ENCODE measurements around the gene COLEC12. TPM values are rescaled to one million over a fixed set of nuclear protein-coding genes. Genes with fewer than 3 reads are reported as not detected.

COLEC12 gene
- total RNA-seq = 10.1 and 30.2 TPM in 2 replicates

DNA sequence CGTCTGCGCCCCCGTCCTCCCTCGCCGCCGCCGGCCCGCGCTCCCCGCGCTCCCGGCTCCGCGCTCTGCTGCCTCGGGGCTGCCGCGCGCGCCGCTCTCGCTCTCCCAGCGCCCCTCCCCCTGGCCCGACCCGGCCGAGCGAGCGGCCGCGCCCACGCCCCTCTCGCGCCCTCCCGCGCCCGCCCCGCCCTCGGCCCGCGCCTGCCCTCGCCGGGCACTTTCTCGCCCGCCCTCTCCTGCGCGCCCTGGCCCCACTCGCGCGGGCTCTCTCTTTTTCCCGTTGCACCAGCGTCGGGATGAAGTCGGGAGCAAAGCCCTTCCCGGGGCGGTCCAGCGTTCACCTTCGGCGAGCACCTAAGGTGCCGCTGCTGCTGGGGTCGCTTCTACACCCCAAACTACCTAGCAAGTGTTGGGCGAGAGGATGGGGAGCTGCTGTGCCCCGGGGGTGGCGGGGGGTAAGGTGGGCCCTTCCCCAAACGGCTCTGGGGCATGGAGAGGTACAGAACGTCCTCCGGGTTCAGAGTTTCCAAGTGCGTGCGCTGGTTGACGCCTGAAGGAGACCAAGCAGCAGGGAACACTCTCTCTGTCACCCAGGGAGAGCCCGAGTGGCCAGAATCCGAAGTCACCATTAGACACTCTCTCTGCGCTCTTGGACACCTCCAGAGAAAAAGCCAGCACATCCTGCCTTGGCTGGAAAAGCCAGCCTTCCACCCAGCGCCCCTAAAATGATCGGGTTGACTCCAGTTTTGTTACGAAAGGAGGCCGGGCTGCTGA, at the start of gene COLEC12:
COLEC12 (minus strand) TSS at position 70 of the 774 bp plus-strand sequence. CDS start 187 bp downstream, outside the sequence.

DNA sequence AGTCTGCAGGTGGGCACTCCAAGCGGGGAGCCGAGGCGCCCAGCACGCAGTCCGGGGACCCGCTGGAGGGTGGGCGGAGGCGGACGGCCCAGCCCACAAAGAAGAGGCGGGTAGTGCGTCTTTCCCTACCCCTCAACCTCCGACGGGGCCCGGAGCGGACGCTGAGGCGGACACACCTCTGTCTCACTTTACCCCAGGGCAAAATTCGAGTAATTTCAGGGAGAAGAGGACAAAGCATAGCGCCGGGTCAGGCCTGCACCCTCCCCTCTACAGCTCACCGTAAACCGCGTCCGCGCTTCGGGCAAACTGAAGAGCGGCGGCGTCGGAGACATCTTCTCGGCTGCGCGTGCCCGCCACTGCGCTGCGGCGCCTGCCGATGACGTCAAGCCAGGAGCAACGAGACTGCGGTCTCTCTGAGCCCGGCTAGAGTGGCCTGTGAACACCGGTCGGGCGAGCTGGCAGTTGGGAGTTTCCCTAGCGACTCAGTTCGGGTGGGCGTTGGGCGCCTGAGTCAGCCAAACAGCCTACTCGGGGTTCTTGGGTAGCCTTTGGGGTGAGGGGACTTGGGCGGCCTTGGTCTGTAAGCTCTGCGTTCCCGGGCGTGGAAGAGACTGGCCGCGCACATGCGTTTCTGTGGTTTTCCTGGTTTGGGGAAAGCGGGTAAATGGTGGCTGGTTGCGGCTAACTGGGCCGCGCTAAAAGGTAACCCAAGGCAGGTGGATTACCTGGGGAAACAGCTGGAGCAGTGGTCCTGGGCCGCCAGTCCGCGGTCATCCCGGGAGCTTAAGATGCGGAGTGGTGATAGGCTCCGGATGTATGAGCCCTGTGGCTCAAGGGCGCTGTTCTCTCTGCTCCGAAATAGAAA, 232.6 kb downstream of the COLEC12 start, which contains the start of gene THOC1:
THOC1 (minus strand) TSS at position 360 of the 865 bp plus-strand sequence; CDS start at position 332, 28 bp downstream.

Other genes with a start within 250 kb of the COLEC12 start
- 80.6 and 81.3 TPM in 2 replicates for gene THOC1, start 232.7 kb downstream of the COLEC12 start, total RNA-seq
- gene CETN1, start 79.7 kb upstream of the COLEC12 start, total RNA-seq = not detected in 2 replicates
- gene CLUL1, start 96.3 kb upstream of the COLEC12 start, total RNA-seq = not detected in 2 replicates
- gene TYMS, start 157.0 kb upstream of the COLEC12 start, total RNA-seq = 60.1 and 81.0 TPM in 2 replicates
- gene ENOSF1, start 211.9 kb upstream of the COLEC12 start, total RNA-seq = 48.8 and 50.1 TPM in 2 replicates